DND-41 (cell line): ENCODE results near the gene YPEL1.

Source experiments
- ATAC-seq: fragments of 200-7000 bp; cut with Tn5 transposase; 3 replicates; pipeline ENCODE4 v1.9.1; 2021; ENCODE audit warnings: low read depth; ENCODE audit not compliant: insufficient read depth
- DNase-seq: peaks from one replicate; pipeline ENCODE4 v3.0.0-alpha.2; 2020
- H2AFZ ChIP-seq: 2 replicates; pipeline ENCODE4 v1.6.0; 2012; ENCODE audit warnings: low read depth, low read length
- H3K27ac ChIP-seq: 2 replicates; pipeline ENCODE4 v1.5.1; 2012; ENCODE audit warnings: low read length, inconsistent platforms
- H3K27me3 ChIP-seq: fragments of 200-600 bp; sonication (generic); 2 replicates; pipeline ENCODE4 v1.6.0; 2012; ENCODE audit warnings: low read length, mild to moderate bottlenecking, inconsistent platforms; ENCODE audit not compliant: insufficient read depth, poor library complexity
- H3K36me3 ChIP-seq: 2 replicates; pipeline ENCODE4 v1.5.1; 2012; ENCODE audit warnings: low read length, inconsistent platforms; ENCODE audit not compliant: insufficient read depth
- H3K4me1 ChIP-seq: 2 replicates; pipeline ENCODE4 v1.5.1; 2012; ENCODE audit warnings: mild to moderate bottlenecking, low read length; ENCODE audit not compliant: insufficient read depth
- H3K4me2 ChIP-seq: 2 replicates; pipeline ENCODE4 v1.6.0; 2012; ENCODE audit warnings: mild to moderate bottlenecking, moderate library complexity, low read length, inconsistent platforms; ENCODE audit not compliant: insufficient read depth
- H3K4me3 ChIP-seq, 2 experiments: fragments of 200-600 bp in 1 of 2; shearing (Covaris generic) in 1 of 2; 2 replicates each; pipeline ENCODE4 v1.5.1; 2012 to 2016; ENCODE audit warnings: inconsistent platforms in 2 of 2, low read length in 2 of 2, mild to moderate bottlenecking in 2 of 2, low read depth in 1 of 2, moderate library complexity in 1 of 2
- H3K79me2 ChIP-seq: 2 replicates; pipeline ENCODE4 v1.6.0; 2012; ENCODE audit warnings: low read length, inconsistent platforms; ENCODE audit not compliant: insufficient read depth
- H3K9ac ChIP-seq: 2 replicates; pipeline ENCODE4 v1.6.0; 2012; ENCODE audit warnings: low read depth, mild to moderate bottlenecking, inconsistent platforms, low read length, moderate library complexity
- H3K9me3 ChIP-seq: 2 replicates; pipeline ENCODE4 v1.5.1; 2012; ENCODE audit warnings: low read length, moderate library complexity, mild to moderate bottlenecking, inconsistent platforms; ENCODE audit not compliant: insufficient read depth, severe bottlenecking
- H4K20me1 ChIP-seq: 2 replicates; pipeline ENCODE4 v1.6.0; 2012; ENCODE audit warnings: low read length; ENCODE audit not compliant: insufficient read depth
- EZH2 ChIP-seq: IDR thresholded peaks from 3 replicates; pipeline ENCODE4 v1.6.1; 2012; ENCODE audit warnings: borderline replicate concordance, low read depth, mild to moderate bottlenecking, moderate library complexity, low read length, inconsistent platforms; ENCODE audit not compliant: severe bottlenecking
- TF ChIP-seq, protein P1 (sequence below): IDR thresholded peaks from 2 replicates; pipeline ENCODE4 v1.5.1; 2012; ENCODE audit warnings: borderline replicate concordance, low read length, moderate library complexity, mild to moderate bottlenecking; ENCODE audit not compliant: poor library complexity, severe bottlenecking; ENCODE audit errors: extremely low read depth

The YPEL1 gene

DNA sequence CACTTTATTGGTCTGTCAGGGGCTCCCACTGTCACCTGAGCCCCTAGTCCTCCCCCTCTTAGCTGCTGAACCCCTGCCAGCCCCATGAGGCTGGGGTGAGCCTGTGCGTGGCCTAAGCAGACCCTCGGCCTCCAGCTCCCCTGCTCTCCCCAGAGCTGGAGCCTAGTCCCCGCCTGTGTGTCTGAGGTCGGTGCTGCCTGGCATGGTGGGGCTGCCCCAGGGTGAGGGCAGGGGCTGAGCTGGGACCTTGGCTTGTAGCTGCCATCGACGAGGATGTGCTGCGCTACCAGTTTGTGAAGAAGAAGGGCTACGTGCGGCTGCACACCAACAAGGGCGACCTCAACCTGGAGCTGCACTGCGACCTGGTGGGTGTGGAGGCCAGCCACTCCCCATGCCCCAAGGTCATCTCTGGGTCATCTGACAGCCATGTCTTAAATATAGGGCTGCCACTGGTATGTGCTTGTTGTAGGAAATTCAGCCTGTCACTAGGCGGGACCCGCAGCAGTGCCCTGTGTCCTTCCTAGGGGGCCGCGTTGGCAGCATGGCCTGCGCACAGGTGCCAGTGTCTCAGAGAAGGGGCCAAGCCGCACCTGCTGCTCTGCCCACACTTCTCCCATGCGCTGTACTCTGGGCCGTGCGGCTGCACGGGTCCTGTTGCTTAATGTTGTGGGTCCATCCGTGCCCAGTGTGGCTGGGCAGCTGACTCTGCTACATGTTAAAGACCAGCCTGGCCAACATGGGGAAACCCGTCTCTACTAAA is 48.8 kb downstream of the YPEL1 start:
- no peak overlapping the region for H3K4me2 ChIP-seq

DNA sequence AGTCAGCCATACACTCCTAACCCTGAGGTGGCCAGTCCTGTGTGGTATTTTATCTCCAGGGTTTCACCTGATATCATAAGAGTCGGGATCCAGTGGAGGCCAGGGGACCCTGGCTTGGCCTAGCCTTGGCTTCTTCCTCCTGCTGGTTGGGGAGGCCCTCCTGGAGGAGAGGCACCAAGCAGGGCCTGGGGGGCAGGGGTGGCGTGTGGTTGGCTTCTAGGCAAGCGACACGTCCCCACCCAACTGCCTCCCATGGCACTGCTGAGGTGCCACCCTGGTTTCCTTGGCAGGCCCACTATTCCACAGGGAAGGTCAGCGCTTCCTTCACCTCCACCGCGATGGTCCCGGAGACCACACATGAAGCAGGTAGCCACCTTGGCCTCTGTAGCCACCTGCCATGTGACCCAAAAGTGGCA is 49.4 kb downstream of the YPEL1 start:
- Histone ChIP-seq H3K36me3 (peaks cover 70% of the 10 kb centered on the region), H2AFZ (no peak overlapping the region), H3K4me1 (no peaks in the 10 kb centered on the region), H3K27ac (no peak overlapping the region), H3K27me3 (no peaks in the 10 kb centered on the region), H3K4me2 (no peak overlapping the region), H4K20me1 (peaks cover 3% of the 10 kb centered on the region; the same call in 1 of the 2 replicates), H3K9me3 (no peaks in the 10 kb centered on the region), H3K4me3 (no peak overlapping the region), H3K79me2 (no peaks in the 10 kb centered on the region), H3K9ac (no peak overlapping the region)
- DNase-seq (no peak), ATAC-seq (no peak)
- TF ChIP-seq, protein P1, sequence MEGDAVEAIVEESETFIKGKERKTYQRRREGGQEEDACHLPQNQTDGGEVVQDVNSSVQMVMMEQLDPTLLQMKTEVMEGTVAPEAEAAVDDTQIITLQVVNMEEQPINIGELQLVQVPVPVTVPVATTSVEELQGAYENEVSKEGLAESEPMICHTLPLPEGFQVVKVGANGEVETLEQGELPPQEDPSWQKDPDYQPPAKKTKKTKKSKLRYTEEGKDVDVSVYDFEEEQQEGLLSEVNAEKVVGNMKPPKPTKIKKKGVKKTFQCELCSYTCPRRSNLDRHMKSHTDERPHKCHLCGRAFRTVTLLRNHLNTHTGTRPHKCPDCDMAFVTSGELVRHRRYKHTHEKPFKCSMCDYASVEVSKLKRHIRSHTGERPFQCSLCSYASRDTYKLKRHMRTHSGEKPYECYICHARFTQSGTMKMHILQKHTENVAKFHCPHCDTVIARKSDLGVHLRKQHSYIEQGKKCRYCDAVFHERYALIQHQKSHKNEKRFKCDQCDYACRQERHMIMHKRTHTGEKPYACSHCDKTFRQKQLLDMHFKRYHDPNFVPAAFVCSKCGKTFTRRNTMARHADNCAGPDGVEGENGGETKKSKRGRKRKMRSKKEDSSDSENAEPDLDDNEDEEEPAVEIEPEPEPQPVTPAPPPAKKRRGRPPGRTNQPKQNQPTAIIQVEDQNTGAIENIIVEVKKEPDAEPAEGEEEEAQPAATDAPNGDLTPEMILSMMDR: no peak
- no peak for TF ChIP-seq EZH2

More for the DNA sequence above, 48.8 kb downstream of the YPEL1 start:
- DNase-seq: no peak
- no peak for ATAC-seq
- Histone ChIP-seq H3K27ac (no peak overlapping the region), H3K9me3 (no peaks in the 10 kb centered on the region), H3K4me3 (no peak overlapping the region), H3K36me3 (peaks cover 67% of the 10 kb centered on the region), H3K4me1 (no peaks in the 10 kb centered on the region), H3K9ac (no peak overlapping the region), H3K27me3 (no peaks in the 10 kb centered on the region), H2AFZ (no peak overlapping the region), H4K20me1 (peaks cover 2% of the 10 kb centered on the region; the same call in 1 of the 2 replicates), H3K79me2 (no peaks in the 10 kb centered on the region)
- TF ChIP-seq, protein P1: no peak
- no peak for TF ChIP-seq EZH2

DNA sequence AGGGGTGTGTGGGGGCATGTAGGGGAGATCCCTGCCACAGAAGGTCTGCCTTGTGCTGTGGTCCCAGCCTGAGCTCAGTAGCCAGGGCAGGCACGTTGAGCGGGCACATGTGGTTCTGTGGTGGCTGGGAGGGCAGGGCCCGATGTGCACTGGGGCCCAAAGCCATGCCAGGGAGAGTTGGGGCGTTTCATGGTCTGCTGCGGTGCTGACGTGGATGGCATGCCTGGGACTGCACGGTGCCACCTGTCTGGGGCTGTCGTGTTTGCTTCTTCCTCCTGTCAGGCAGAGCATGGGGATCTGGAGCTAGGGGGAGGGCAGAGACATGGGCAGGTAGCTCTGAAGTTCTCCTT is 50.5 kb downstream of the YPEL1 start:
- H3K36me3 ChIP-seq: peaks cover 76% of the 10 kb centered on the region

More for the DNA sequence above, 50.5 kb downstream of the YPEL1 start:
- ATAC-seq (no peak), DNase-seq (no peak)
- Histone ChIP-seq H3K27me3 (no peaks in the 10 kb centered on the region), H2AFZ (no peak overlapping the region), H4K20me1 (peaks cover 3% of the 10 kb centered on the region; the same call in 1 of the 2 replicates), H3K4me3 (no peak overlapping the region), H3K9ac (no peak overlapping the region), H3K4me2 (no peak overlapping the region), H3K9me3 (no peaks in the 10 kb centered on the region), H3K27ac (no peak overlapping the region), H3K79me2 (no peaks in the 10 kb centered on the region), H3K4me1 (no peaks in the 10 kb centered on the region)
- TF ChIP-seq, protein P1: no peak
- TF ChIP-seq EZH2: no peak
